GM21528 (cell line): ENCODE measurements around the gene GGCT.

Experiments used
- ATAC-seq: cut with Tn5 transposase; IDR thresholded peaks from one replicate; pipeline ENCODE4 v1.9.1; 2021; ENCODE audit warnings: mild to moderate bottlenecking, moderate library complexity; ENCODE audit not compliant: unreplicated experiment, low FRiP score

GGCT gene

GRCh38 chr7:30465046-30465810 is 39.4 kb downstream of the GGCT start:
- no peak for ATAC-seq

- no peak for ATAC-seq
Measured at GRCh38 chr7:30464231-30464671, 40.4 kb downstream of the GGCT start.

DNA sequence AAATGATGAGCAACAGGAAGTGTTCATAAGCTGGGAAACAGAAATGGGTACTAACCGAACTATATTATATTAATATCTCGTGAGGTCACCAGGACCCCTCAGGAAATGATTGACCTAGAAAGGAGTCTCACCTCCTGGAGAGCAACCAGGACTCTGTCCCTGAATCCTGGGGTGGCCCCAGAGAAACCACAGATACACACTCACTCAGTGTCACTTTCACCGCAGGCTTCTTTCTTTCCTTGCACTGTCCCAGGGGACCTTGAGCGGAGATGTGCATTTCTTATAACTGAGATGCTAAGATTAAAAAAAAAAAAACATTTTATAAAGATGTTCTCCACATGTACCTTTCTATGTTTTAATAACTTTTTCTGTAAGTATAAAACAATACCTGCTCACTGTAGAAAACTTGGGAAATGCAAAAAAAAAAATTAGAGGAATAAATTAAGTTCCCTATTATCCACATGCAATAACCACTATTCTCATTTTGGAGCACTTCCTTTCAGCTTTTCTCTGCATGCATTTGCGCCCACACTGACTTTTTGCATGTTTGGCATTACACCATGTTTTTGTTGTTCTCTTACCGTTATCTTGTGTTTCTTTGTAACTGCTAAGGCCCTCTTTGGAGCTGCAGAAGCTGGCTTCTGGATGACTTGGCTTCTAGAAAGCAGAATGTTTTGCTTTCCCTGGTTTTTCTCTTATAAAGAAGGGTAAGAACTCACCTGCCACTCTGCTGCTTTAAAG is 41.1 kb downstream of the GGCT start:
- ATAC-seq, result no peak

DNA sequence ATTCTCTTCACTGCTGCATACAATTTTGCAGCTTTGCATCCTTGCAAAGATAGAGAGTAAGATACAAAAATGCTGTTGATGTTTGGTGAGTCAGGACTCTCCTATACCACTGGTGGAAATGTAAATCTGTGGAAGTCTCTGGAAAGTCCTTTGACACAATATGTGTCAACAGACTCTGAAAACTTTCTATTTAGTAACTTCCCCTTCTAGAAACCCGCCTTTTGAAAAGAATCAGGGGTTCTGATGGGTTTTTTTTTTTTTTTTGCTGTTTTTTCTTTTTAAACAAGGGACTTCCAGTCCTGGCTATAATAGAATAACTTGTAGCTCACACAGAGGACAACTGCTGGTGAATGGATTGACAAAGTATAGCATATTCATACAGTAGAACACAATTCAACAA is 42.5 kb downstream of the GGCT start:
- ATAC-seq, result no peak

DNA sequence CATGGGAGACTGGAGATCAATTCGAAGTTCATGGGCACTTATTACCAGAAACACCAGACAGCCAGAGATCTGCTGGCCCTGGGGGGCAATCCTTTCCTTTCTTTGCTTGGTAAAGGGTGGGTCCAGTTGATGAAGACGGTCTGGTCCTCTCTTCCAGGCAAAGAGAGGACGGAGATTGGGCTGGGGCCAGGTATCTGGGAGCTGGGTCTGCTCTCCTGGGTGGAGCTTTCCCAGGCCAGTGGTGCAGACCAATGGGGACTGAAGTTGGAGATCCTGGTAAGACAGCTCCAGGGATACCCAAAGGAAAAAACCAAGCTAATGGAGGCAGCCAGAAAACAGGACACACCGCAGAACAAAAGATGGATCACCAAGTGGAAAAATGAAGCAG is 44.4 kb downstream of the GGCT start:
- no peak for ATAC-seq

DNA sequence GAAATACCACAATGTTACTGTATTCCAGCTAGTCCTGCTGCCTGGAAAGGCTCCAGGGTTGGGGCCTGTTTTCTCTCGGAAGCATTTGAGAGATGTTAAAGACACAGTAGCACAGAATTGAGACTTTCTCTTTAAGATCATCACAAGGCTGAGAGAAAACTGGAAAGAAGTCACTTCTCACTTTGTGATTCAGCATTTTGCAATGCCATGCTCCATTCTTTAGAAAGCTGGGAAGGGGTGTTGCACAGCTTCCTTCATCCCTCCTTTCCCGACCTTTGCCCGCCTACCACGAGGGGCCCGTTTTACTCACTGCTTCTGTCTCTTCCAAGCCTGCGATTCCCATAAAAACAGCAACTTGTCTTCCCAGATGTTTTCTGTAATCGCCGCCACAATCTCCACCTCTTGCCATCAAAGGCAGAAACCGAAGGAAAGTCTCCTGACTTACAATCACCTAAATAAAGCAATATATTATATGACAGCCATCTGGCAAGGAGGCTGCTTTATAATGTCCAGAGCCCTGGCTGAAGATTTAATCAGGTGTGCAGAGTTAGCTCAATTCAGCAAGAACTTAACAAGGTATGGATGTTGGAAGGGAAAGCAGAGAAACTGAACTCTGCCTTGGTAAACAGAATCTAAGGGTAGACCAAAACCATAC is 44.9 kb downstream of the GGCT start:
- ATAC-seq, result no peak

DNA sequence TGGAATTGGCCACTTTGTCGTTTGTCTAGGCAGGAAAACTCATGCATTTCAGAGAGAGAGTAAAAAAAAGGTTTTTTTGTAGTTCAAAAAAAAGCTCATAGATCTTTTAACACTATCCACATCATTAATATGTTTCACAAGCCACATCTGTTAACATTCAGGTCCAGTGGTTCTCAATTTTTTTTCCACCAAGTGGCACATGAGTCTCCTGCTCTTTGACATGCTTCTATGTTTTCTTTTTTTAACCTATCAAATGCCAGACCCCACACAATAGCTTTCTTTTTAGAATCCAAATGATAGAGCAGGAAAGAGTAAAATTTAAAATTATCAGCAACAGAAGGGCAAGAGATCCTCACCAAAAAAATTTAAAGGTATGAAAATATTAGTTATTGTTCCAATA is 46.3 kb downstream of the GGCT start:
- ATAC-seq, result no peak

DNA sequence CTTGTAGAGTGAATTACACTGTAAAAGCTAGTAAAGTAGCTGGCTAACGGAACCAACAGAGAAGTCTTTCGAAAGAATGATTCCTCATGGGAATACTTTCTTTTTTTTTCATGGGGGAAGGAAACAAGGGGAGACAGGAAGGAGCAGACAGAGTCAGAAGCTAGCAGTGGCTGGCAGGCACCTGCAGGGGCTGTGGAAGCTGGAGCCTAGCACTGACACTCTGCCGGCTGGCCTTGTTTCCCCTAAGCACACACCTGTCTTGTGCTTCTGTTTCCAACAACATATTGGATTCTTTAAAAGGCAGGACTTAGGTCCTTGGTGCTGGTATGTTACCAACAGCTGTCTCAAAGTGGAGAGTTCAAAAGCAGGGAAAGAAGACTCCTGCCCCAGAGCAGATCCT is 50.7 kb downstream of the GGCT start:
- no peak for ATAC-seq

DNA sequence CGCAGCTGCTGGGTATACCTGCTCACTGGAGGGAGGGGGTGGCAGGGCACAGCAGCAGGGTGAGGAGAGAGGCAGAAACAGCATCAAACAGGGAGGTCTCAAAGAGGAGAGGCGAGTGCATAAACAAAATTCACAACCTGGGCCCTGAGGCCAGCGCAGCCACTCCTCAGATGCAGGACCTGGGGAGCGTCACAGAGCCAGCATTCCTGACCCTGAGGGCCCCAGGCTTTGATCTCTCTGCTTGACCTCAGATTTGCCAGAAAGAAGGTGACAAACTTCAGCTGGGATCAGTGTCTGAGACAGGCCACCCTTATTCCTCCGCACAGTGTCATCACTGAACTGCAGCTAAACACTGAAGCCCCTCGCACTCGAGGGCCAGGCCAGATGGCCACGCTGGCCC is 51.6 kb downstream of the GGCT start:
- ATAC-seq, result no peak

DNA sequence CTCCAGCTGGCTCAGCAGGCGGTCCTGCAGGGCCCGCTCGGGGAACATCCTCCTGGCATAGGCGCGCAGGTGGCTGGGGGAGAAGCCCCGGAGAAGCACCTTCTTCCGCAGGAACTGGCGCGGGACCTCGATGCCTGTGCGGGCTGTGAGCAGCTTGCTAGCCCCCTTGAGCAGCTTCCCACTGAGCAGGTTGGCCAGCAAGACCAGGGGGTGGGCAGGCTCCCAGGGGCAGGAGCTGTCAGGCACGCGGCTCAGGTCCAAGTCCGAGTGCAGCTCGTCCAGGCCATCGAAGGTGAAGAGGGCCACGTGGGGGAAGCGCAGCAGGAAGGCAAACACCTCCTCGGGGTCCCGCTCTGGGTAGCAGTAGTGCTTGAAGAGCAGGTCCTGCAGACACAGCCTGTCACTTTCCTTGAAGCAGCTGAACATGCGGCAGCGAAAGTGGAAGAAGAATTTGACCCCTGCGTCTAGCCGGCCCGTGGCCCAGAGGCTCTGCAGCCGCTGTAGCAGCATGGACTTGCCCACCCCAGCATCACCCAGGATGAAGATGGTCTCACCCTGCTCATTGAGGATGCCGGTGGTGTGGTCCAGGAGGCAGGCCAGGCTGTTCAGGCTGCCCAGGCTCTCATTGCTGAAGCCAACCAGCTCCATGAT is 52.2 kb downstream of the GGCT start:
- ATAC-seq, result no peak

- ATAC-seq, result no peak
Measured at GRCh38 chr7:30451539-30452279, 52.9 kb downstream of the GGCT start.

GRCh38 chr7:30450983-30451497 is 53.6 kb downstream of the GGCT start:
- no peak for ATAC-seq

DNA sequence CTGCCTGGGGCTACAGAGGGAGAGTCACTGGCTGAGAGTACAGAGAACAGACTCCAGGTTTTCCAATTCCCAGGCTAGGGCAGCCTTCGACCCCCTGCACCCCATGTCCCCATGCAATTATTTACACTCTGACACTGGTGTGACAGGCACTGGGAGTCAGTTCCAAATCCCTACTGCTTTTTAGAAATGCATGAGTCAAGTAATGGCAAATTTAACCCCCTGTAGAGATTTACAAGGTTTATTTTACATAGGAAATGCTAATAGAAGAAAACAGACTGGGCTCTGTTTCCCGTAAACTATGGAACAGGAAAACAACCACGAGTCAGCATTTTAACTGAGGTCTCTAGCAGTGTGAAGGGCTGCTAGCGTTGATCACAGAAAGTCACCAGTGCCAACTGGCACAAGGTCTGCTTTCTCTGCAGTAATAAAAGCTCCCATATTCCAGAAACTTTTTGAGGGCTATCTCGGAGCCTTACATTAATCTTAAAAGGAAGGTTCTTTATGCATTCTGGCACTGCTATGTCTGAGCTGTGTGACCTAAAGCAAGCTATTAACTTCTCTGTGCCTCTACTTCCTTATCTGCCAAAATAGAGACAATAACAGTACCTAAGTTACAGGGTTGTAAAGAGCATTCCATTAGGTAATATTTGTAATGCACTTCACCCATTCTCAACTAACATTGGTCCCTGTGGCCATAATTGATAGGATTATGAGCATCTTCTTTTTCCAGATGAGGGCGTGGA is 54.2 kb downstream of the GGCT start:
- ATAC-seq, result no peak

GRCh38 chr7:30448461-30449189 is 56.0 kb downstream of the GGCT start:
- ATAC-seq, result no peak

- no peak for ATAC-seq
Measured at GRCh38 chr7:30447466-30447865, 57.2 kb downstream of the GGCT start.
